A673 (cell line): ENCODE data around the gene SLC12A7. TPM values are rescaled to one million over a fixed set of nuclear protein-coding genes. Genes with fewer than 3 reads are reported as not detected.

Experiments
- BruUV-seq: library from RNA; stranded (reverse); fragments of 400-500 nt; replicated peaks from 2 replicates; lab custom pipeline; 2021; lab: Mats Ljungman, UMichigan
- CTCF ChIA-PET: fragments of 300-600 bp; sonication (Branson Sonifier 250); formaldehyde crosslinking; loops from one replicate; lab custom pipeline; 2022; ENCODE audit warnings: antibody characterized with exemption; lab: Charles Lee
- POLR2A ChIA-PET: fragments of 300-600 bp; sonication (Branson Sonifier 250); formaldehyde crosslinking; loops from one replicate; lab custom pipeline; 2022; ENCODE audit warnings: antibody characterized with exemption; ENCODE audit not compliant: low non-redundant PET; lab: Charles Lee
- DNase-seq: peaks from one replicate; pipeline ENCODE4 v3.0.0-alpha.2; 2015; ENCODE audit warnings: low spot score
- H3K27ac ChIP-seq: fragments of 200-600 bp; sonication (generic); 2 replicates; pipeline ENCODE4 v1.5.1; 2016; ENCODE audit warnings: mixed run types, low read depth, mild to moderate bottlenecking, mixed read lengths, antibody characterized with exemption, low read length; ENCODE audit not compliant: poor library complexity, severe bottlenecking
- H3K27me3 ChIP-seq: fragments of 200-600 bp; sonication (generic); replicated peaks from 2 replicates; pipeline ENCODE4 v1.6.1; 2017; ENCODE audit warnings: mixed run types, low read depth, mild to moderate bottlenecking, mixed read lengths, antibody characterized with exemption, low read length; ENCODE audit not compliant: insufficient read depth, poor library complexity
- H3K36me3 ChIP-seq: fragments of 200-600 bp; sonication (generic); 2 replicates; pipeline ENCODE4 v1.6.1; 2016; ENCODE audit warnings: mixed run types, mild to moderate bottlenecking, mixed read lengths, antibody characterized with exemption, low read length; ENCODE audit not compliant: insufficient read depth, poor library complexity, severe bottlenecking
- H3K4me1 ChIP-seq: fragments of 200-600 bp; sonication (generic); 2 replicates; pipeline ENCODE4 v1.6.1; 2017; ENCODE audit warnings: mixed run types, mild to moderate bottlenecking, mixed read lengths, antibody characterized with exemption, low read length; ENCODE audit not compliant: insufficient read depth, poor library complexity, severe bottlenecking
- H3K4me3 ChIP-seq: fragments of 200-600 bp; sonication (generic); 2 replicates; pipeline ENCODE4 v1.5.1; 2016; ENCODE audit warnings: low read depth, mixed run types, mild to moderate bottlenecking, mixed read lengths, low read length; ENCODE audit not compliant: poor library complexity, severe bottlenecking
- H3K9me3 ChIP-seq: fragments of 200-600 bp; sonication (generic); 2 replicates; pipeline ENCODE4 v1.6.1; 2016; ENCODE audit warnings: mixed run types, low read depth, mild to moderate bottlenecking, mixed read lengths, antibody characterized with exemption, low read length; ENCODE audit not compliant: poor library complexity, severe bottlenecking
- CTCF ChIP-seq: fragments of 300-800, 200-600 bp; sonication (generic); conservative IDR thresholded peaks from 2 replicates; pipeline ENCODE4 v1.5.1; 2017; ENCODE audit warnings: low read depth, mild to moderate bottlenecking, antibody characterized with exemption, low read length, moderate library complexity, mixed read lengths
- EZH2 ChIP-seq: fragments of 200-600 bp; sonication (generic); IDR thresholded peaks from 2 replicates; pipeline ENCODE4 v1.6.1; 2017; ENCODE audit warnings: borderline replicate concordance, low read depth, mild to moderate bottlenecking, mixed read lengths, antibody characterized with exemption, low read length; ENCODE audit not compliant: poor library complexity, severe bottlenecking
- intact Hi-C: fragments of 100-400 bp; cut with micrococcal nuclease; formaldehyde crosslinking; loops from one replicate; pipeline ENCODE4 v1.10.0; 2022; ENCODE audit not compliant: unreplicated experiment
- total RNA-seq: library from RNA; stranded (reverse); gene quantifications from 2 replicates; pipeline ENCODE4 v1.2.3, GENCODE V29; 2021

SLC12A7 gene
- total RNA-seq, 1 experiment from 2014 or later, result 45.2 TPM

- TF ChIP-seq EZH2 (no peak), CTCF (no peak)
- H3K27ac ChIP-seq, result peak overlapping the region; percentile 76
- no peaks in the 10 kb centered on the region for H3K36me3 ChIP-seq
- peaks cover 31% of the 10 kb centered on the region for H3K4me1 ChIP-seq
- H3K4me3 ChIP-seq, result no peak overlapping the region
- ChIA-PET CTCF (no interaction called here), POLR2A (no interaction called here)
- H3K27me3 ChIP-seq, result no peaks in the 10 kb centered on the region
- intact Hi-C loops, result no loop called here
- DNase-seq, result no peak
- BruUV-seq, result no TSS peak
- H3K9me3 ChIP-seq, result no peaks in the 10 kb centered on the region
Observed at GRCh38 chr5:1134478-1134877, 22.6 kb upstream of the SLC12A7 start.

- CTCF ChIA-PET, result no interaction called here
- peaks cover 31% of the 10 kb centered on the region for H3K4me1 ChIP-seq
- no peaks in the 10 kb centered on the region for H3K9me3 ChIP-seq
- H3K4me3 ChIP-seq, result no peak overlapping the region
- no peak for TF ChIP-seq EZH2
- TF ChIP-seq CTCF, result no peak
- DNase-seq, result peak; percentile 89
- BruUV-seq, result no TSS peak
- no peaks in the 10 kb centered on the region for H3K27me3 ChIP-seq
- POLR2A ChIA-PET, result interaction anchor here (0.6 kb wide), 1 partner anchor 166 kb away, joined by 3 read pairs; no protein-coding TSS in a partner anchor
- H3K36me3 ChIP-seq, result no peaks in the 10 kb centered on the region
- intact Hi-C loops, result no loop called here
- H3K27ac ChIP-seq, result peak overlapping the region; percentile 76
Observed at GRCh38 chr5:1133510-1134201, 21.8 kb upstream of the SLC12A7 start.

- no peaks in the 10 kb centered on the region for H3K36me3 ChIP-seq
- no peak overlapping the region for H3K4me3 ChIP-seq
- no peaks in the 10 kb centered on the region for H3K9me3 ChIP-seq
- H3K27ac ChIP-seq, result peak overlapping the region; percentile 76
- H3K4me1 ChIP-seq, result peaks cover 31% of the 10 kb centered on the region
- CTCF ChIA-PET, result no interaction called here
- no peaks in the 10 kb centered on the region for H3K27me3 ChIP-seq
- DNase-seq, result no peak
- intact Hi-C loops, result no loop called here
- no peak for TF ChIP-seq CTCF
- no peak for TF ChIP-seq EZH2
- POLR2A ChIA-PET, result interaction anchor here (0.6 kb wide), 1 partner anchor 165 kb away, joined by 3 read pairs; no protein-coding TSS in a partner anchor
- no TSS peak for BruUV-seq
Observed at GRCh38 chr5:1133108-1133507, 21.2 kb upstream of the SLC12A7 start.
